Measurements from ENCODE around the gene BPHL.

GRCh38 chr6:3143158-3143557, 24.6 kb downstream of the BPHL start:
- TF ChIP-seq CTCF (IDR thresholded peaks at IDR 0.05; ENCODE audit: borderline replicate concordance, extremely low read depth, low read length, poor library complexity, severe bottlenecking) (no peak), EZH2 (IDR thresholded peaks at IDR 0.05; ENCODE audit: borderline replicate concordance, low read depth, low read length, severe bottlenecking) (no peak)
